Mesendoderm (in vitro differentiated cells): ENCODE measurements around the gene TRABD2A.

Experiments
- DNase-seq: peaks from one replicate; pipeline ENCODE4 v3.0.0; 2013
- H2AK5ac ChIP-seq: 2 replicates; pipeline ENCODE4 v1.6.1; 2013; ENCODE audit warnings: low read length, inconsistent platforms
- H2BK120ac ChIP-seq: 2 replicates; pipeline ENCODE4 v1.6.1; 2013; ENCODE audit warnings: low read depth, mild to moderate bottlenecking, low read length, moderate library complexity, mixed read lengths
- H2BK15ac ChIP-seq: replicated peaks from 2 replicates; pipeline ENCODE4 v1.6.1; 2013; ENCODE audit warnings: low read depth, mild to moderate bottlenecking, moderate library complexity
- H2BK5ac ChIP-seq: 2 replicates; pipeline ENCODE4 v1.6.1; 2013; ENCODE audit warnings: low read length, inconsistent platforms
- H3K18ac ChIP-seq: 2 replicates; pipeline ENCODE4 v1.6.1; 2013; ENCODE audit warnings: mild to moderate bottlenecking, low read length, mixed read lengths
- H3K23ac ChIP-seq: one replicate; pipeline ENCODE4 v1.6.1; 2013; ENCODE audit warnings: low read length
- H3K27ac ChIP-seq: 2 replicates; pipeline ENCODE4 v1.5.1; 2013; ENCODE audit warnings: low read depth, mild to moderate bottlenecking, inconsistent platforms, low read length, moderate library complexity
- H3K27me3 ChIP-seq: 2 replicates; pipeline ENCODE4 v1.6.1; 2013; ENCODE audit warnings: low read length, control low read depth, mild to moderate bottlenecking, inconsistent platforms; ENCODE audit not compliant: insufficient read depth, poor library complexity
- H3K36me3 ChIP-seq: 2 replicates; pipeline ENCODE4 v1.6.1; 2013; ENCODE audit warnings: low read length, inconsistent platforms; ENCODE audit not compliant: control insufficient read depth, insufficient read depth
- H3K4ac ChIP-seq: one replicate; pipeline ENCODE4 v1.6.1; 2013; ENCODE audit warnings: low read depth, mild to moderate bottlenecking, low read length, moderate library complexity
- H3K4me1 ChIP-seq: 2 replicates; pipeline ENCODE4 v1.6.1; 2013; ENCODE audit warnings: low read depth, low read length, inconsistent platforms; ENCODE audit not compliant: control insufficient read depth
- H3K4me2 ChIP-seq: 2 replicates; pipeline ENCODE4 v1.6.1; 2013; ENCODE audit warnings: low read length
- H3K4me3 ChIP-seq: 2 replicates; pipeline ENCODE4 v1.5.1; 2013; ENCODE audit warnings: mild to moderate bottlenecking, low read length
- H3K56ac ChIP-seq: one replicate; pipeline ENCODE4 v1.6.1; 2013; ENCODE audit warnings: low read length
- H3K79me1 ChIP-seq: 2 replicates; pipeline ENCODE4 v1.6.1; 2013; ENCODE audit warnings: low read length, inconsistent platforms
- H3K79me2 ChIP-seq: 2 replicates; pipeline ENCODE4 v1.6.1; 2013; ENCODE audit warnings: mild to moderate bottlenecking, low read length; ENCODE audit not compliant: control insufficient read depth, insufficient read depth
- H3K9ac ChIP-seq: 2 replicates; pipeline ENCODE4 v1.6.1; 2013; ENCODE audit warnings: low read length, inconsistent platforms
- H4K5ac ChIP-seq: one replicate; pipeline ENCODE4 v1.6.1; 2013; ENCODE audit warnings: low read length
- H4K8ac ChIP-seq: one replicate; pipeline ENCODE4 v1.6.1; 2013; ENCODE audit warnings: low read depth, mild to moderate bottlenecking, control low read depth, low read length, moderate library complexity
- WGBS: extraction: QIAGEN DNeasy Blood & Tissue Kit; methylation state at CpG from one replicate; pipeline ENCODE4 v1.1.7; 2013; ENCODE audit warnings: low lambda C conversion rate, missing lambda C conversion rate; ENCODE audit not compliant: insufficient coverage; ENCODE audit errors: extremely low coverage; 5-methylcytosine and 5-hydroxymethylcytosine counted together

The TRABD2A gene

GRCh38 chr2:84894131-84894586, 13.3 kb upstream of the TRABD2A start:
- Histone ChIP-seq H3K23ac (no peak overlapping the region), H3K4me2 (no peak overlapping the region), H3K36me3 (no peaks in the 10 kb centered on the region), H3K56ac (no peak overlapping the region), H2BK15ac (no peak overlapping the region), H3K27ac (no peak overlapping the region), H3K79me1 (no peaks in the 10 kb centered on the region), H3K4me3 (no peak overlapping the region), H3K9ac (no peak overlapping the region), H2AK5ac (no peak overlapping the region), H3K4me1 (peaks cover 3% of the 10 kb centered on the region), H2BK5ac (no peak overlapping the region), H3K4ac (no peak overlapping the region), H3K18ac (no peak overlapping the region), H4K5ac (no peak overlapping the region), H3K79me2 (no peaks in the 10 kb centered on the region), H2BK120ac (no peak overlapping the region), H4K8ac (no peak overlapping the region), H3K27me3 (no peaks in the 10 kb centered on the region)
- peak; percentile 65 for DNase-seq
- WGBS: no CpG with 5 or more reads among the region's 6 CpGs

DNA sequence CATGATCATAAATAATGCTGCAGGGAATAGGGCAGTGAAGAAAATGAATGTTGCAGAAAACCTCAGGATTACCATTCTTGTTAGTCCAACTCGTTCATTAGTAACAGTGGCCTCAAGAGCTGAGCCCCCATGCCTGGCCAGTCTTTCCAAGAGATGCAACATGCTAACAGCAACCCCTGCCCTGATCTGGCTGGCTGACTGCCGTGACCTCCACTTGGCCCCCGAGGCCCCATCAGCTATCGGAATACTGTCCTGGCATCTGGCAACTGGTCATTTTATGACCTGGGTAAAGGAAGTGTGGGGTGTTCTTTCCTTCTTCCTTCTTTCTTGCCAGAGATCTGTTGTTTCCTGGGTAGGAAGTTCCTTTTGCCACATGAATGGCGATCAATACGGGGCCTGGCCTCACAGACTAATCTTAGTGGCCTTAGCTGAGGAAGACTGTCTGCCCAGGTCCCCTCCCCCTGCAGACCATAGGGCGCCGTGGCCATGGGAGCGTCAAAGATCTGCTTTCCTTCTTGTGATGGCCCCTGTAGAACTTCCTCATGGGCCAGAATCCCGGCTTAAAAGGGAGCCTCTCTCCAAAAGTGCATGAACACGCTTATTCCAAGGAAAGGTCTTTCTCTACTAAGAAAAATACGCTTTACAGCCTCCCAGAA, 10.6 kb upstream of the TRABD2A start:
- Histone ChIP-seq H3K27ac (no peak overlapping the region), H2BK15ac (no peak overlapping the region), H3K36me3 (no peaks in the 10 kb centered on the region), H3K79me2 (no peaks in the 10 kb centered on the region), H3K9ac (no peak overlapping the region), H3K23ac (no peak overlapping the region), H4K8ac (no peak overlapping the region), H3K79me1 (no peaks in the 10 kb centered on the region), H4K5ac (no peak overlapping the region), H3K4me2 (no peak overlapping the region), H3K4me3 (no peak overlapping the region), H3K4me1 (peaks cover 3% of the 10 kb centered on the region), H3K56ac (no peak overlapping the region), H2BK120ac (no peak overlapping the region), H2BK5ac (no peak overlapping the region), H2AK5ac (no peak overlapping the region), H3K18ac (no peak overlapping the region), H3K4ac (no peak overlapping the region), H3K27me3 (no peaks in the 10 kb centered on the region)
- DNase-seq: no peak
- WGBS: no CpG with 5 or more reads among the region's 12 CpGs

DNA sequence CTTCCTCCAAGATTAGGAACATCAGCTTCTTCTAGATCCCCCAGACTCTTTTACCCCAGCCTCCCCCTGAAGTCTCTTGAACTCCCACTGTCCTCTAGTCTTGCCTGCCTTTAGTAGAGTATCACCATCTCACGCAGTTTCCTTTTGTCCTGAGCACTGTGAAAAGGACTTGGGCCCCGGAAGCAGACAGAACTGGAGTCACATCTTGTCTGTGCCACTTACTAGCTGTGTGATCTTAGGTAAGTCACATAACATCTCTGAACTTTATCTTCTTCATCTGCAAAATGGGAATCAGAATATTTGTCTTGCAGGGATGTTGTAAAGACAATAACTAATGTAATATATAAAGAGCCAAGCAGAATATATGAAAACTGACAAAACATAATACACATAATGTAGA, 8.4 kb upstream of the TRABD2A start:
- no peak overlapping the region for H2BK15ac ChIP-seq
- no peak overlapping the region for H3K56ac ChIP-seq
- H3K79me2 ChIP-seq: no peaks in the 10 kb centered on the region
- H3K9ac ChIP-seq: no peak overlapping the region
- H3K4me2 ChIP-seq: no peak overlapping the region
- no peak overlapping the region for H2BK5ac ChIP-seq
- no peak overlapping the region for H3K4me3 ChIP-seq
- no peak overlapping the region for H3K27ac ChIP-seq
- no peak overlapping the region for H4K8ac ChIP-seq
- no peaks in the 10 kb centered on the region for H3K36me3 ChIP-seq
- no peak overlapping the region for H4K5ac ChIP-seq
- H2AK5ac ChIP-seq: no peak overlapping the region
- DNase-seq: no peak
- H3K18ac ChIP-seq: no peak overlapping the region
- H2BK120ac ChIP-seq: no peak overlapping the region
- peaks cover 3% of the 10 kb centered on the region for H3K4me1 ChIP-seq
- no peaks in the 10 kb centered on the region for H3K27me3 ChIP-seq
- no peak overlapping the region for H3K23ac ChIP-seq
- no peaks in the 10 kb centered on the region for H3K79me1 ChIP-seq
- no peak overlapping the region for H3K4ac ChIP-seq
- no CpG with 5 or more reads among the region's 2 CpGs for WGBS

DNA sequence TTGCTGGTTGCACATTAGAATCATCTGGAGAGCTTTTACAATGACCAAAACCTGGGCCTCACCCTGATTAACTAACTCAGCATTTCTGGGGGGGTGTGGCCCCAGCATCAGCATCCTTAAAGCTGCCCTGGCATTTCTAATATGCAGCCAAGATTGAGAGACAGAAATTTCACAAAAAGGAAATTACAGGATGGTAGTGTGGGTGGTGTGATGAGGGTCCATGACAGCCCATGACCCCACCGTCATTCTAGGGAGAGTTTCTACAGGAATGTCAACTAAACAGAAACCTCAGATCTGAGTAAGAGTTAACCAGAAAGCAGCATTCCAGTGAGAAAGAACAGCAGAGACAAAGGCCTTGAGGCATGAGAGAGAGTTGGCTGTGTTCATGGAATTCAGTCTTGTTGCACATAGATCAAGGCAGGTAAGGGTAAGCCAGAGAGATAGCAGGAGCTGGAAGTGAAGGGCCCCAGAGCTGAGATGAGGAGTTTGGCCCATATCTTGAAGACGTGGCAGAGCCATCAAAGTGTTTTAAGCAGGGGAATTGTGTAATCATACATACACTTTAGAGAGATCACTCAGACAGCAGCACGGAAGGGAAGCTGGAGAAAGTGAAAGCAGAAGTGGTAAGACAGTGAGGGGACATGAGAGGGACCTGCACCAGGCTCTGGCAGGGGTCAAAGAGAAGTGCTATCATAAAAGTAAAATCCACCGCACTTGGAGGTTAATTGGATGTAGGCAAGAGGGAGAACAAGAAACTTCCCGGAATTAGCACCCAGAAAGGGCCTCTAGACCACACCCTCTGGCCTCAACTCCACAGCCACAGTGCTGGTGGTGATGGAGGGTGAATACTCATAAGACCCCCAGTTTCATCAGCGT, 7.8 kb upstream of the TRABD2A start:
- no peaks in the 10 kb centered on the region for H3K79me1 ChIP-seq
- no peak for DNase-seq
- H4K5ac ChIP-seq: no peak overlapping the region
- H3K4me3 ChIP-seq: no peak overlapping the region
- no peak overlapping the region for H2BK5ac ChIP-seq
- no peak overlapping the region for H3K18ac ChIP-seq
- peaks cover 3% of the 10 kb centered on the region for H3K27me3 ChIP-seq
- no peak overlapping the region for H3K56ac ChIP-seq
- H3K79me2 ChIP-seq: no peaks in the 10 kb centered on the region
- H3K9ac ChIP-seq: no peak overlapping the region
- no peak overlapping the region for H3K4me2 ChIP-seq
- H3K36me3 ChIP-seq: no peaks in the 10 kb centered on the region
- no peak overlapping the region for H4K8ac ChIP-seq
- H2AK5ac ChIP-seq: no peak overlapping the region
- no peak overlapping the region for H3K27ac ChIP-seq
- no peak overlapping the region for H2BK120ac ChIP-seq
- H2BK15ac ChIP-seq: no peak overlapping the region
- H3K23ac ChIP-seq: no peak overlapping the region
- H3K4ac ChIP-seq: no peak overlapping the region
- no peaks in the 10 kb centered on the region for H3K4me1 ChIP-seq
- WGBS: no CpG with 5 or more reads among the region's 6 CpGs

- Histone ChIP-seq H3K27me3 (peaks cover 3% of the 10 kb centered on the region), H3K4me1 (no peaks in the 10 kb centered on the region), H4K8ac (no peak overlapping the region), H3K18ac (no peak overlapping the region), H2BK5ac (no peak overlapping the region), H3K9ac (no peak overlapping the region), H3K36me3 (no peaks in the 10 kb centered on the region), H3K4me2 (no peak overlapping the region), H3K79me2 (no peaks in the 10 kb centered on the region), H3K56ac (no peak overlapping the region), H3K79me1 (no peaks in the 10 kb centered on the region), H3K23ac (no peak overlapping the region), H2BK15ac (no peak overlapping the region), H4K5ac (no peak overlapping the region), H2BK120ac (no peak overlapping the region), H3K27ac (no peak overlapping the region), H3K4ac (no peak overlapping the region), H2AK5ac (no peak overlapping the region), H3K4me3 (no peak overlapping the region)
- no CpG with 5 or more reads among the region's 6 CpGs for WGBS
- no peak for DNase-seq
These were observed 5.9 kb upstream of the TRABD2A start for GRCh38 chr2:84886791-84887190.
